ENCODE data around the gene DNAH17. TPM values are rescaled to one million over a fixed set of nuclear protein-coding genes. Genes with fewer than 3 reads are reported as not detected.

The DNAH17 gene
- total RNA-seq, 1 donor from 2014 or later, result 1.3 TPM

DNA sequence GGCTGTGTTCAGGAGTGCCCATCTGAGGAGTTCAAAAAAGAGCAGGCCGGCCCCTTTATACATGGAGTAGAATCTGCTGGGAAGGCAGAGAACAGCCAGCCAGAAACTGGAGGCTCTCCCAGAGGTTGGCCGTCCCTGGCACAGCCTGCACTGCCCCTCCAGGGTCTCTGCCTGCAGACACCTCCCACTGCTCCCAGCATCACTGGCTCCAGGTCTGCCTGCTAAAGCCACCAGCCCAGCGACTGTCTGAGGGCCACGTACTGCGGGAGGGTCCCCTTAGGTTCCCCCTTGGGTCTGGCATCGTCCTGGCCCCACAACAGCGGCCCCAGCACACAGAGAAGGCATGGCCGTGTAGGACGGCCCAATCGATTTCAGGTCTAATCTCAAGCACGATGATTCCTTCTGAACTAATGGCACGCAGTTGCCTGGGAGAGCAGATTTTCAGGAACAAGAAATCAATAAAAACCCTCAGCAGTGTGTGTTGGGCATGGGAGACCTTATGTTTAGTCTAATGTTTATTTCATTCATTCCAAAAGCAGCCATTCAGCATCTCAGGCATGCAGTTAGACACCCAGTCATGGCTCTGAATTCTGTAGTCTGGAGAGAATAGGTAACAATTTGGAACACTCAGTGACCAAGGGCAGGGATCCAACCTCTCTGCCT lies 103.1 kb downstream of the DNAH17 start:
- no peak overlapping the region for H3K27ac Mint-ChIP-seq (ENCODE audit: unreplicated experiment)
- no peak overlapping the region for H3K4me3 Mint-ChIP-seq (ENCODE audit: unreplicated experiment)
- TF ChIP-seq, protein P1, sequence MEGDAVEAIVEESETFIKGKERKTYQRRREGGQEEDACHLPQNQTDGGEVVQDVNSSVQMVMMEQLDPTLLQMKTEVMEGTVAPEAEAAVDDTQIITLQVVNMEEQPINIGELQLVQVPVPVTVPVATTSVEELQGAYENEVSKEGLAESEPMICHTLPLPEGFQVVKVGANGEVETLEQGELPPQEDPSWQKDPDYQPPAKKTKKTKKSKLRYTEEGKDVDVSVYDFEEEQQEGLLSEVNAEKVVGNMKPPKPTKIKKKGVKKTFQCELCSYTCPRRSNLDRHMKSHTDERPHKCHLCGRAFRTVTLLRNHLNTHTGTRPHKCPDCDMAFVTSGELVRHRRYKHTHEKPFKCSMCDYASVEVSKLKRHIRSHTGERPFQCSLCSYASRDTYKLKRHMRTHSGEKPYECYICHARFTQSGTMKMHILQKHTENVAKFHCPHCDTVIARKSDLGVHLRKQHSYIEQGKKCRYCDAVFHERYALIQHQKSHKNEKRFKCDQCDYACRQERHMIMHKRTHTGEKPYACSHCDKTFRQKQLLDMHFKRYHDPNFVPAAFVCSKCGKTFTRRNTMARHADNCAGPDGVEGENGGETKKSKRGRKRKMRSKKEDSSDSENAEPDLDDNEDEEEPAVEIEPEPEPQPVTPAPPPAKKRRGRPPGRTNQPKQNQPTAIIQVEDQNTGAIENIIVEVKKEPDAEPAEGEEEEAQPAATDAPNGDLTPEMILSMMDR (IDR thresholded peaks at IDR 0.05; ENCODE audit: partially characterized antibody, unreplicated experiment), result no peak
- peaks cover 2% of the 10 kb centered on the region for H3K27me3 Mint-ChIP-seq (ENCODE audit: unreplicated experiment)
- H3K36me3 Mint-ChIP-seq (ENCODE audit: unreplicated experiment), result peaks cover 5% of the 10 kb centered on the region
- peaks cover 11% of the 10 kb centered on the region for H3K4me1 Mint-ChIP-seq (ENCODE audit: low read depth, unreplicated experiment)
- no peak for DNase-seq
- no peaks in the 10 kb centered on the region for H3K9me3 Mint-ChIP-seq (ENCODE audit: unreplicated experiment)

DNA sequence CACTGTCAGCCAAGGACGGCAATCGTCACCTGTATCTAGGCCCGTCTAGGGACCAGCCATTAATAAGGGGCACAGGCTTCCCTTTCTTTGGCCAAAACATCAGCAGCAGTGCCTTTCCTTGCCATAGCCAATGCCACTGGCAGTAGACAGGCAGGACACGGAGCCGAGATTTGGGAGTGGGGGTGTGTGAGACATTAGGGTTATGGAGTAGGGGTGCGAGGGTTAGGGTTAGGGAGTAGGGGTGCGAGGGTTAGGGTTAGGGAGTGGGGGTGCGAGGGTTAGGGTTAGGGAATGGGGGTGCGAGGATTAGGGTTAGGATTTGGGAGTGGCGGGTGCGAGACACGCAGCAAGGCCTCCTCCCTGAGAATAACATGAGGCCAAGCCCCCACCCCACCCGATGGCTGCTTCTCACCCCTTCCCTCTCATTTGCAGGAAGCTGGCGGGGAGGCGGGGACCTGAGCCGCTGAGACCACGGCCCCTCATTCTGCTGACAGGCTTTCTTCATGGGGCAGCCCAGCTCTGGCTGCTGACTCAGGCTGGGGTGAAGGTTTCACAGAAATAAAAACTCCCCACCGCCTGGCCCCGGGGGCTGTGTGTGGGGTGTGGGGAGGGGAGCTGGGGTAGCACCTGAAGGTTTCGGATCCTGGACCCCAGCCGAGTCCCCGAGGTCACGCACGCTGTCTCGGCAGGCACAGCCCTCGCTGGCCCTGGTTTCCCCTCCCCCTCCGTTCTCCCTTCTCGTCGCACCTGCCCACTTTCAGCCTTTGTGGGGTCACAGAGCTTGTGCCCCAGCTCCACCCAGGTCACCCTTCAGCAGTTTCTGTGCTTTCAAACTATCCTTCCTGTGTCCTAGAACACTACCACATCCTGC lies 104.9 kb downstream of the DNAH17 start:
- peaks cover 2% of the 10 kb centered on the region for H3K27me3 Mint-ChIP-seq (ENCODE audit: unreplicated experiment)

DNA sequence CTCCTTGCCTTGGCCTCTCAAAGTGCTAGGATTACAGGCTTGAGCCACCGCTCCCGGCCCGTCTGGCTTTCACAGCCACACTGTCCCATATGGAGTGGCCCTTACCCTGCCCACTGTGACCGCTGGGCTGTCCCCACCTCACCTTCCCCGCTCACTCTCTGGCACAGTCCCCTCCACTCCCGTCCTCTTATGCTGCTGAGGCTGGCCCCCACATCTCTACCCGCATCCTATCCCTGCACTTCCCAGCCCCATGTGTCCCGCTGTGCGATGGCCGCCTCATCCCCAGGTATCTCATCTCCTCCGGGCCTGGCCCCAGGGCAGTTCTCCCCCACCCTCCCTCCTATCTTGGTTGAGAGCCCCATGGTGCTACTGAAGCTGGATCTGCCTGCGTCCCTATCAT lies 105.6 kb downstream of the DNAH17 start:
- DNase-seq, result no peak
- TF ChIP-seq, protein P1 (IDR thresholded peaks at IDR 0.05; ENCODE audit: partially characterized antibody, unreplicated experiment), result no peak
- Mint-ChIP-seq H3K9me3 (ENCODE audit: unreplicated experiment) (peaks cover 4% of the 10 kb centered on the region), H3K4me1 (ENCODE audit: low read depth, unreplicated experiment) (peaks cover 11% of the 10 kb centered on the region), H3K4me3 (ENCODE audit: unreplicated experiment) (no peak overlapping the region), H3K27me3 (ENCODE audit: unreplicated experiment) (no peaks in the 10 kb centered on the region), H3K36me3 (ENCODE audit: unreplicated experiment) (peaks cover 5% of the 10 kb centered on the region), H3K27ac (ENCODE audit: unreplicated experiment) (no peak overlapping the region)

More for the DNA sequence above, 104.9 kb downstream of the DNAH17 start:
- Mint-ChIP-seq H3K27ac (ENCODE audit: unreplicated experiment) (no peak overlapping the region), H3K36me3 (ENCODE audit: unreplicated experiment) (peaks cover 5% of the 10 kb centered on the region), H3K9me3 (ENCODE audit: unreplicated experiment) (peaks cover 3% of the 10 kb centered on the region), H3K4me3 (ENCODE audit: unreplicated experiment) (no peak overlapping the region), H3K4me1 (ENCODE audit: low read depth, unreplicated experiment) (peaks cover 11% of the 10 kb centered on the region)
- TF ChIP-seq, protein P1 (IDR thresholded peaks at IDR 0.05; ENCODE audit: partially characterized antibody, unreplicated experiment), result no peak
- no peak for DNase-seq

DNA sequence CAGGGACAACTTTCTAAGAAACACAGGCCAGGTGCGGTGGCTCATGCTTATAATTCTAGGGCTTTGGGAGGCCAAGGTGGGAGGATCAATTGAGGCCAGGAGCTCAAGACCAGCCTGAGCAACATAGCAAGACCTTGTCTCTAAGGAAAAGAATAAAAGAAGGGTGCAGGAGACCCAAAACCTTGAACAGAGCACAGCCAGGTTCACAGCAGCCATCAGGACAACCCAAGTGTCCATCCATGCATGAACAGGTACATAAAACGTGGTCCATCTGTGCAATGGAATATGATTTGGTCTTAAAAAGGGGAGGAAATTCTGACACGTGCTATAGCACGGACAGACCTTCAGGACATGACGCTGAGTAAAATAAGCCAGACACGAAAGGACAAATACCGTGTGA lies 107.8 kb downstream of the DNAH17 start:
- TF ChIP-seq, protein P1 (IDR thresholded peaks at IDR 0.05; ENCODE audit: partially characterized antibody, unreplicated experiment), result no peak
- H3K36me3 Mint-ChIP-seq (ENCODE audit: unreplicated experiment), result peaks cover 4% of the 10 kb centered on the region
- H3K27ac Mint-ChIP-seq (ENCODE audit: unreplicated experiment), result no peak overlapping the region
- peaks cover 7% of the 10 kb centered on the region for H3K4me1 Mint-ChIP-seq (ENCODE audit: low read depth, unreplicated experiment)
- no peak for DNase-seq
- H3K4me3 Mint-ChIP-seq (ENCODE audit: unreplicated experiment), result no peak overlapping the region
- H3K27me3 Mint-ChIP-seq (ENCODE audit: unreplicated experiment), result peaks cover 2% of the 10 kb centered on the region
- peaks cover 7% of the 10 kb centered on the region for H3K9me3 Mint-ChIP-seq (ENCODE audit: unreplicated experiment)

DNA sequence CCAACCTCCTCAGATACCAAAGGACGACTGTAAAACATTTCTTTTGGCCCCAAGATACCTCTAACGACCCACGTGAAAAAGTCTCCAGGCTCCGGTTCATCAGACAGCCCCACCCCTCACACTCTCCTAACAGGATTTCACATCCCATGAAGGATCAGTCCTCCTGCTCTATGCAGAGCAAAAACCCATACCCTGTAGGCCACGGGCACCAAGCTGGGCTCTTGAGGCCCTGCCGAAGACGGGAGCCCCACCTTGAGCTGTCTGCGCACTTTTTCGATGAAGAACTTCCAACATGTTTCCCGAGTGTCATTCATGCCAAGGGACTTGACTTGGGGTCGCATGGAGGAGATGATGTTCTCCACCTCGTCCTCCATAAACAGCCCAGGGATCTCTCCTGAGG lies 108.8 kb downstream of the DNAH17 start:
- Mint-ChIP-seq H3K4me3 (ENCODE audit: unreplicated experiment) (no peak overlapping the region), H3K9me3 (ENCODE audit: unreplicated experiment) (peaks cover 7% of the 10 kb centered on the region), H3K27me3 (ENCODE audit: unreplicated experiment) (peaks cover 3% of the 10 kb centered on the region), H3K36me3 (ENCODE audit: unreplicated experiment) (peaks cover 5% of the 10 kb centered on the region), H3K27ac (ENCODE audit: unreplicated experiment) (no peak overlapping the region), H3K4me1 (ENCODE audit: low read depth, unreplicated experiment) (no peaks in the 10 kb centered on the region)
- no peak for DNase-seq
- TF ChIP-seq, protein P1 (IDR thresholded peaks at IDR 0.05; ENCODE audit: partially characterized antibody, unreplicated experiment), result no peak
